ENCODE data around the gene HDAC7.

- TF ChIP-seq CTCF (IDR thresholded peaks at IDR 0.05; ENCODE audit: poor library complexity) (no peak), EZH2 (IDR thresholded peaks at IDR 0.05; ENCODE audit: borderline replicate concordance) (no peak), EZH2phosphoT487 (IDR thresholded peaks at IDR 0.05; ENCODE audit: low read depth, severe bottlenecking, unreplicated experiment) (no peak)
These were observed 65.6 kb downstream of the HDAC7 start for GRCh38 chr12:47754126-47754525.

Data from hepatocyte (in vitro differentiated cells).